HG02943 (cell line): ENCODE data around the gene MED22.
"Not testable (repeated sequence)": the region's sequence is repeated elsewhere in the genome, so short reads cannot be mapped to it uniquely, and the experiment has no call there.

Source experiments
- ATAC-seq: cut with Tn5 transposase; IDR thresholded peaks from one replicate; pipeline ENCODE4 v1.9.1; 2021; ENCODE audit warnings: mild to moderate bottlenecking, low read depth, moderate library complexity; ENCODE audit not compliant: unreplicated experiment

Gene MED22

DNA sequence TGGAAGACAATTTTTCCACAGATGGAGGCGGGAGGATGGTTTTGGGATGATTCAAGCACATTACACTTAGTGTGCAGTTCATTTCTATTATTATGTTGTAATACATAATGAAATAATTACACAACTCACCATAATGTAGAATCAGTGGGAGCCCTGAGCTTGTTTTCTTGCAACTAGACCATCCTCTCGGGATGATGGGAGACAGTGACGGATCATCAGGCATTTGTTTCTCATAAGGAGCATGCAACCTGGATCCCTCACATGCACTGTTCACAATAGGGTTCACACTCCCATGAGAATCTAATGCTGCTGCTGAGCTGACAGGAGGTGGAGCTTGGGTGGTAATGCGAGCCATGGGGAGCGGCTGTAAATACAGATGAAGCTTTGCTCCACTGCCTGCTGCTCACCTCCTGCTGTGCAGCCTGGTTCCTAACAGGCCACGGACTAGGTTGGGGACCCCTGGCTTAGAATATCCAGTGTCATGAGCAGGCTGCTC, 29.8 kb upstream of the MED22 start:
- ATAC-seq: no peak

DNA sequence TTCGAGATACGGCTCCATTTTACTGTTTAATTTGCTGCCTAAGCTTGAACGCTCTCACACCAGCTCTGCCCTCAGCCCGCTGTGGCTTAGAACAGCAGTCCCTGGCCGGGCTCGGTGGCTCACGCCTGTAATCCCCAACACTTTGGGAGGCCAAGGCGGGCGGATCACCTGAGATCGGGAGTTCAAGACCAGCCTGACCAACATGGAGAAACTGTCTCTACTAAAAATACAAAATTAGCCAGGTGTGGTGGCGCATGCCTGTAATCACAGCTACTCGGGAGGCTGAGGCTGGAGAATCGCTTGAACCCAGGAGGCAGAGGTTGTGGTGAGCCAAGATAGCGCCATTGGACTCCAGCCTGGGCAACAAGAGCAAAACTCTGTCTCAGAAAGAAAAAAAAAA, 29.3 kb upstream of the MED22 start:
- not testable (repeated sequence) for ATAC-seq

GRCh38 chr9:133375724-133376654, 28.1 kb upstream of the MED22 start, which contains the start of the genes STKLD1 and SURF4:
Gene STKLD1, plus strand, starts transcription at chr9:133376366. Its CDS starts 108 bp downstream, at chr9:133376474.
Gene SURF4, minus strand, starts transcription at chr9:133376060. Its CDS starts 91 bp downstream, at chr9:133375969.
- ATAC-seq: peak; percentile 86

DNA sequence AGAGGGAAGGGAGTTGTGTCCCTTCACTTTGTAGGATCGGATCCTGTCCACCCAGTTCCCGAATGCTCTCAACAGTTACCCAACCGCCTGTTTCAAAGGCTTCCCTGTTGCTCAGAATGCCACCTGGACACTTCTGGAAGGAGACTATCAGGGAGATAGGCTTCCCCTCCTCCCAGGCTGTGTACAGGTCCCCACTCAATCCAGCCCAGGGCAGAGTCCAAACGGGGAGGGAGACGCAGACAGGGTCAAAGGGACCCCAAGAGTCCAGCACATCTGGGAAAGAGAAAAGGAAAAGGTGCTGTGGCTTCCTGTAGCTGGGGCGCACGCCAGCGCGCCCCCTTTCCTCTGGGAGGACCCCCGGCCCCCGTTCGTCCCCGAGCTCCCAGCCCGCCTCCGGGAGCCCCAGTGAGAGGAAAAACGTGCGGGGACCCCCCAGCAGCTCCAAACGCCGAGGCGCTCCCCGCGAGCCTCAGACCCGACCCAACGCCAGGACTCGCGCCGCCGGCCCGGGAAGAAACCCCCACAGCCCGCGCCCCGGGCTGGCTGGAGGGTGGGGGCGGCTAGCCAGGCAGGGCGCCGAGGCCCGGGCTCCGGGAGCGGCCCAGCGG, 27.3 kb upstream of the MED22 start:
- ATAC-seq: peak; percentile 28

GRCh38 chr9:133374612-133375115, 26.7 kb upstream of the MED22 start:
- ATAC-seq: no peak

DNA sequence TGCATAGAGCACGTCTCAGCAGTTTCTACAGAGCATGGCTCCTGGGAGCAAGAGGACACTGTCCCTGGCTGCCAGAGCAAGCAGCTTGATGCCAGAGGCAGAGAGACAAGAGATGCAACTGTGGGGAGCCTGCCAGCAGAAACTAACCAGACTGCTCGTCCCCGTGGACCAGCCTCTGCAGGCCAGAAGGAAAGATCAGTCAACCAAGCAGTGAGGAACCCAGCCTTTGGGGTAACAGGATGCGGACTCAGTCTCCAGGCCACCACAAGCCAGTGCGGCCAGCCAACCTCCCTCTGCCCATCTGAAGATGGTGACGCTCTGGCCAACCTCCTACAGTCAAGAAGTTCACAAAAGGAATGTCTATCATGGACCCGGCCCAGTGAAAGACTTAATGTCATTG, 24.2 kb upstream of the MED22 start:
- ATAC-seq: no peak

DNA sequence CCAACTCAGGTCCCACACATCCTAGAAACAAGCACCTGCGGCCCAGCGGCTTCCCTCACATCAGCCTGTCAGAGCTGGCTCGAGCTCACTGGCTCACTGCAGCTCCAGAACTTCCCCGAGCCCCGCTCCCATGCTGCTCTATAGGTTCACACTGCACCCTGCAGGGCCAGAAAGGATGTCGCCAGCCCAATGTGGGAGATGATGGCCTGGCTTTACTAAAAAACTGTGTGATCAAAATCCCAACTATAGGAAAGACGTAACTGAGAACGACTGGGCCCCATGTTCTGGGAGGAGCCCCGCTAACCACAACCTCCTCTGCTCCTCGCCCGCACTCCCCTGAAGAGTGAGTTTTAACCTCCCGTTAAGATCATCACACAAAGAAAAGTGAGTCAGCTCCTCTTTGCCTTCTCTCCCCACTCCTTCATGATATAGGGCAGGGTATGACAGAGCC, 23.4 kb upstream of the MED22 start:
- ATAC-seq: no peak

GRCh38 chr9:133370685-133371084, 22.8 kb upstream of the MED22 start:
- no peak for ATAC-seq

DNA sequence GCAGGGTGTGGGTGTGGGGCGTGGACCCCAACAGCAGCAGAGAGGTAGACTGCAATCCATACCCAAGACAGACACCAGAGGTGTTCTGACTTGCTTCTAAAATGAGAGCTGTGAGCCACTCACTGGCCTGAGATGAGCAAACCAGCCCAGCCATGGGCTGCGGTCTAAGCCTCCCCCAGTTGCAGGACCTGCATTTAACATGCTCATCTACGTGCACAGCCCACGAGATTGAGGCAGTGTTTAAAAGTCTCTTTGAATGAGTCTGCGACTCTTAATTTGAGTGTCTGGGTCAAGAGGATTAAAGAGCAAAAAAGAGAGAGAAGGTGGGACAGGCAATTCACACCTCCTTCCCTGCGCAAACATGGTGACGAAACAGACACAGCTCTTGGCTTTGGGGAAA, 22.0 kb upstream of the MED22 start:
- no peak for ATAC-seq

- ATAC-seq: no peak
Measured at GRCh38 chr9:133369422-133369821, 21.5 kb upstream of the MED22 start.

GRCh38 chr9:133368249-133368881, 20.4 kb upstream of the MED22 start:
- ATAC-seq: no peak

- no peak for ATAC-seq
Measured at GRCh38 chr9:133367778-133368177, 19.8 kb upstream of the MED22 start.

- no peak for ATAC-seq
Measured at GRCh38 chr9:133367221-133367620, 19.3 kb upstream of the MED22 start.

- ATAC-seq: no peak
Measured at GRCh38 chr9:133366435-133366834, 18.5 kb upstream of the MED22 start.

DNA sequence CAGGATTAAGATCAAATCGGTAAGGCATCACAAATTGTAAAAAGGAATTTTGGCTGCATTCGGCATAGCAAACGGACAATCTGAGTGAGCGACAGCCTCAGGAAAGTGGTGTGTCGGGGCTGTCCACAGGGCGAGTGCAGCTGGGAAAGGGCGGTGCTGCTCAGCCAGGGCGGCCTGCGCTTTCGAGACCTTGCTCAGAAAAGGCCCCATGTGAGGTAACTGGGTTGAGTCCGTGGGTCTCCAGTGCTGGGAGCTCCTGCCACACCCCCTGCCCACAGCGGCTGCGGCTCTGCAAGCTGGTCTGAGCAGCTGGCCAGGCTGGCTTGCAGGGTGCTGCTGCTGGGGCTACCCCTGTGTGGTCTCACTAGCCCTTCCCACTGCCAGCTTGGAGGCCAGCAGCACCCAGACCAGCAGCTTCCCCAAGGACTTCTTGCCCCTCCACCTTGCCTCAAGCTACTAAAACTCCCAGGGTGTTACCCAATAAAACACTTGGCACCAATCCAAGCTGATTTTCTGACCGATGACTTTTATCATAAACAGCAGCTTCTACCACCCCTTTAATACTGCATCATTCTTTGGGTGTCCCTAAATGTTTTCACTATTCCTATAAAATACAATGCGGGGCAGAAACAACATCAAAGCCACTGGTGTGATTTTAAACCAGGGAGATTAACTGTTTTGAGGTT, 14.6 kb upstream of the MED22 start:
- ATAC-seq: no peak

GRCh38 chr9:133361507-133362092, 13.7 kb upstream of the MED22 start:
- no peak for ATAC-seq

- no peak for ATAC-seq
Measured at GRCh38 chr9:133360400-133361393, 12.8 kb upstream of the MED22 start.

- no peak for ATAC-seq
Measured at GRCh38 chr9:133359399-133360175, 11.7 kb upstream of the MED22 start.
